H9 (cell line): ENCODE data around the gene CHCHD4. TPM values are rescaled to one million over a fixed set of nuclear protein-coding genes. Genes with fewer than 3 reads are reported as not detected.

Experiments
- DNase-seq: peaks from one replicate; pipeline ENCODE4 v3.0.0-alpha.2; 2017
- H2AFZ ChIP-seq: one replicate; pipeline ENCODE4 v1.6.1; 2013; ENCODE audit warnings: mild to moderate bottlenecking, low read length, control low read depth, moderate library complexity
- H2AK5ac ChIP-seq: 2 replicates; pipeline ENCODE4 v1.6.1; 2013; ENCODE audit warnings: low read length, control low read depth, mixed read lengths; ENCODE audit not compliant: insufficient read length
- H2BK120ac ChIP-seq: one replicate; pipeline ENCODE4 v1.6.1; 2013; ENCODE audit warnings: low read depth, mild to moderate bottlenecking, low read length, control low read depth, inconsistent platforms; ENCODE audit not compliant: poor library complexity, severe bottlenecking
- H2BK12ac ChIP-seq: 2 replicates; pipeline ENCODE4 v1.6.1; 2013; ENCODE audit warnings: low read length, control low read depth, mixed read lengths, low read depth; ENCODE audit not compliant: insufficient read length
- H2BK15ac ChIP-seq: 2 replicates; pipeline ENCODE4 v1.6.1; 2013; ENCODE audit warnings: low read depth, low read length, control low read depth
- H2BK20ac ChIP-seq: one replicate; pipeline ENCODE4 v1.6.1; 2013; ENCODE audit warnings: low read depth, mild to moderate bottlenecking, low read length, control low read depth, inconsistent platforms; ENCODE audit not compliant: poor library complexity, severe bottlenecking
- H2BK5ac ChIP-seq: 2 replicates; pipeline ENCODE4 v1.6.1; 2013; ENCODE audit warnings: low read length, control low read depth, mixed read lengths; ENCODE audit not compliant: insufficient read length
- H3K14ac ChIP-seq: 2 replicates; pipeline ENCODE4 v1.6.1; 2013; ENCODE audit warnings: low read length, control low read depth; ENCODE audit not compliant: insufficient read depth
- H3K18ac ChIP-seq: 2 replicates; pipeline ENCODE4 v1.6.1; 2013; ENCODE audit warnings: low read depth, mild to moderate bottlenecking, mixed read lengths, low read length, control low read depth; ENCODE audit not compliant: insufficient read length
- H3K23ac ChIP-seq: 2 replicates; pipeline ENCODE4 v1.6.1; 2013; ENCODE audit warnings: low read length, control low read depth, mixed read lengths, low read depth; ENCODE audit not compliant: insufficient read length
- H3K23me2 ChIP-seq: 2 replicates; pipeline ENCODE4 v1.6.1; 2013; ENCODE audit warnings: low read depth, mild to moderate bottlenecking, mixed read lengths, low read length, control low read depth; ENCODE audit not compliant: insufficient read length, poor library complexity, severe bottlenecking
- H3K27ac ChIP-seq: 2 replicates; pipeline ENCODE4 v1.5.1; 2013; ENCODE audit warnings: low read length, control low read depth, mixed read lengths, low read depth; ENCODE audit not compliant: insufficient read length
- H3K27me3 ChIP-seq: 2 replicates; pipeline ENCODE4 v1.6.1; 2013; ENCODE audit warnings: low read length, control low read depth, inconsistent platforms; ENCODE audit not compliant: insufficient read depth
- H3K4ac ChIP-seq: 2 replicates; pipeline ENCODE4 v1.6.1; 2013; ENCODE audit warnings: low read depth, mild to moderate bottlenecking, control low read depth, inconsistent platforms, low read length, moderate library complexity
- H3K4me1 ChIP-seq: 2 replicates; pipeline ENCODE4 v1.6.1; 2013; ENCODE audit warnings: low read length, control low read depth, inconsistent platforms; ENCODE audit not compliant: insufficient read depth
- H3K4me2 ChIP-seq: 2 replicates; pipeline ENCODE4 v1.6.1; 2013; ENCODE audit warnings: low read length, control low read depth, mixed read lengths; ENCODE audit not compliant: insufficient read length, insufficient read depth
- H3K56ac ChIP-seq: 2 replicates; pipeline ENCODE4 v1.6.1; 2013; ENCODE audit warnings: low read depth, mild to moderate bottlenecking, mixed read lengths, low read length, control low read depth; ENCODE audit not compliant: insufficient read length
- H3K79me1 ChIP-seq: 2 replicates; pipeline ENCODE4 v1.6.1; 2013; ENCODE audit warnings: low read depth, mild to moderate bottlenecking, moderate library complexity, low read length, control low read depth, inconsistent platforms; ENCODE audit not compliant: insufficient read depth, poor library complexity, severe bottlenecking
- H3K79me2 ChIP-seq: 2 replicates; pipeline ENCODE4 v1.6.1; 2013; ENCODE audit warnings: low read length, control low read depth, inconsistent platforms; ENCODE audit not compliant: insufficient read depth
- H3K9ac ChIP-seq: 2 replicates; pipeline ENCODE4 v1.6.1; 2013; ENCODE audit warnings: low read length, control low read depth, mixed read lengths; ENCODE audit not compliant: insufficient read length; ENCODE audit errors: extremely low read depth
- H3K9me3 ChIP-seq: one replicate; pipeline ENCODE4 v1.6.1; 2013; ENCODE audit warnings: low read depth, low read length, inconsistent platforms; ENCODE audit not compliant: control insufficient read depth
- H3T11ph ChIP-seq: one replicate; pipeline ENCODE4 v1.6.1; 2013; ENCODE audit warnings: mild to moderate bottlenecking, low read length, control low read depth, inconsistent platforms
- H4K20me1 ChIP-seq: one replicate; pipeline ENCODE4 v1.6.1; 2013; ENCODE audit not compliant: control insufficient read depth, insufficient read length, insufficient read depth
- H4K5ac ChIP-seq: 2 replicates; pipeline ENCODE4 v1.6.1; 2013; ENCODE audit warnings: low read depth, mild to moderate bottlenecking, mixed read lengths, low read length, control low read depth; ENCODE audit not compliant: insufficient read length
- H4K8ac ChIP-seq: replicated peaks from 2 replicates; pipeline ENCODE4 v1.6.1; 2013; ENCODE audit warnings: low read length, control low read depth, mixed read lengths, low read depth; ENCODE audit not compliant: insufficient read length
- H4K91ac ChIP-seq: 2 replicates; pipeline ENCODE4 v1.6.1; 2013; ENCODE audit warnings: low read depth, mild to moderate bottlenecking, moderate library complexity, mixed read lengths, low read length, control low read depth; ENCODE audit not compliant: insufficient read length
- H3K27ac Mint-ChIP-seq, 3 experiments: 2 replicates in 2 of 3; 3 replicates in 1 of 3; pipeline ENCODE4 v1.8.0; 2020 to 2021; ENCODE audit warnings: mixed read lengths in 3 of 3, mild to moderate bottlenecking in 1 of 3, moderate library complexity in 1 of 3
- H3K27me3 Mint-ChIP-seq: 2 replicates; pipeline ENCODE4 v1.8.0; 2021; ENCODE audit warnings: low read depth, mild to moderate bottlenecking, moderate library complexity, mixed read lengths
- H3K36me3 Mint-ChIP-seq, 3 experiments: 2 replicates in 2 of 3; 3 replicates in 1 of 3; pipeline ENCODE4 v1.8.0; 2020 to 2021; ENCODE audit warnings: low read depth in 3 of 3, mixed read lengths in 3 of 3; ENCODE audit not compliant: insufficient read depth in 1 of 3
- H3K4me1 Mint-ChIP-seq, 2 experiments: 2 replicates each; pipeline ENCODE4 v1.8.0; 2020; ENCODE audit warnings: mixed read lengths in 2 of 2
- H3K4me3 Mint-ChIP-seq, 2 experiments: 2 replicates in 1 of 2; 3 replicates in 1 of 2; pipeline ENCODE4 v1.8.0; 2020 to 2021; ENCODE audit warnings: mild to moderate bottlenecking in 2 of 2, mixed read lengths in 2 of 2, moderate library complexity in 1 of 2
- H3K9me3 Mint-ChIP-seq, 2 experiments: 2 replicates in 1 of 2; 3 replicates in 1 of 2; pipeline ENCODE4 v1.8.0; 2020; ENCODE audit warnings: mild to moderate bottlenecking in 2 of 2, mixed read lengths in 2 of 2, moderate library complexity in 1 of 2
- CTCF ChIP-seq: fragments of 200-600 bp; sonication (generic); conservative IDR thresholded peaks from 3 replicates; pipeline ENCODE4 v1.8.0; 2021; ENCODE audit warnings: antibody characterized with exemption, mild to moderate bottlenecking
- WGBS: extraction: QIAGEN DNeasy Blood & Tissue Kit; methylation state at CpG from one replicate; pipeline ENCODE4 v1.1.7; 2013; ENCODE audit warnings: missing lambda C conversion rate, low lambda C conversion rate, mixed read lengths; ENCODE audit not compliant: insufficient read length; ENCODE audit errors: extremely low coverage; 5-methylcytosine and 5-hydroxymethylcytosine counted together
- total RNA-seq: library from RNA; stranded (reverse); gene quantifications from 2 replicates; pipeline ENCODE4 v1.2.1, GENCODE V29; 2021

The CHCHD4 gene
- total RNA-seq, 1 experiment from 2014 or later, result 13.7 TPM

- H3K23me2 ChIP-seq, result no peaks in the 10 kb centered on the region
- H3K27ac ChIP-seq, result no peak overlapping the region
- no peaks in the 10 kb centered on the region for H3K79me1 ChIP-seq
- H4K8ac ChIP-seq, result no peak overlapping the region
- H3K4me1 Mint-ChIP-seq, result no peaks in the 10 kb centered on the region
- DNase-seq, result no peak
- no peak overlapping the region for H3K14ac ChIP-seq
- no peak overlapping the region for H4K5ac ChIP-seq
- no peak overlapping the region for H2BK15ac ChIP-seq
- no peaks in the 10 kb centered on the region for H3K9me3 Mint-ChIP-seq
- no peaks in the 10 kb centered on the region for H4K20me1 ChIP-seq
- no peak overlapping the region for H2AK5ac ChIP-seq
- TF ChIP-seq CTCF, result no peak
- no peak overlapping the region for H2BK120ac ChIP-seq
- H3K9ac ChIP-seq, result no peak overlapping the region
- H4K91ac ChIP-seq, result no peak overlapping the region
- no peak overlapping the region for H2BK5ac ChIP-seq
- H2BK20ac ChIP-seq, result no peak overlapping the region
- no peaks in the 10 kb centered on the region for H3K4me1 ChIP-seq
- H3K79me2 ChIP-seq, result no peaks in the 10 kb centered on the region
- H3K18ac ChIP-seq, result no peak overlapping the region
- H2BK12ac ChIP-seq, result no peak overlapping the region
- H3K27ac Mint-ChIP-seq, result no peak overlapping the region
- H3K9me3 ChIP-seq, result no peaks in the 10 kb centered on the region
- H3K56ac ChIP-seq, result no peak overlapping the region
- H3K4me3 Mint-ChIP-seq, result no peak overlapping the region
- no peak overlapping the region for H3K23ac ChIP-seq
- H3K27me3 ChIP-seq, result no peaks in the 10 kb centered on the region
- H3K36me3 Mint-ChIP-seq, result peaks cover 43 to 85% (median 75%) of the 10 kb centered on the region in 3 experiments; a peak in 6 of 7 replicates
- no peak overlapping the region for H2AFZ ChIP-seq
- no peak overlapping the region for H3K4ac ChIP-seq
- H3K27me3 Mint-ChIP-seq, result no peaks in the 10 kb centered on the region
- no peak overlapping the region for H3K4me2 ChIP-seq
- no CpG with 5 or more reads among the region's 2 CpGs for WGBS
- no peak overlapping the region for H3T11ph ChIP-seq
Observed at GRCh38 chr3:14169435-14169834, 44.8 kb upstream of the CHCHD4 start.
